Small intestine (tissue), 16 donors: Measurements from ENCODE around the gene MAP1A. TPM values are rescaled to one million over a fixed set of nuclear protein-coding genes. Genes with fewer than 3 reads are reported as not detected.

Experiments
- DNase-seq, 2 donors: peaks; one replicate each; pipeline versions ENCODE4 v3.0.0 to v3.0.0-alpha.2; 2013
- FAIRE-seq: peaks from 2 replicates; lab custom pipeline; 2012; peaks lifted over from hg19 to GRCh38; lab: Jason Lieb, UNC
- H3K27ac ChIP-seq, 3 donors: one replicate each; pipeline ENCODE4 v1.5.1; 2013; ENCODE audit warnings: low read length in 2 of 3, mild to moderate bottlenecking in 2 of 3, control low read depth in 1 of 3, inconsistent platforms in 1 of 3, low read depth in 1 of 3, moderate library complexity in 1 of 3
- H3K27me3 ChIP-seq, 3 donors: one replicate each; pipeline ENCODE4 v1.6.1; 2013; ENCODE audit warnings: low read length in 3 of 3, inconsistent platforms in 1 of 3; ENCODE audit not compliant: control insufficient read depth in 3 of 3, insufficient read depth in 3 of 3
- H3K36me3 ChIP-seq, 3 donors: one replicate each; pipeline ENCODE4 v1.6.1; 2013; ENCODE audit warnings: low read length in 3 of 3, inconsistent platforms in 1 of 3, low read depth in 1 of 3, mild to moderate bottlenecking in 1 of 3, moderate library complexity in 1 of 3; ENCODE audit not compliant: control insufficient read depth in 3 of 3, insufficient read depth in 2 of 3
- H3K4me1 ChIP-seq, 3 donors: one replicate each; pipeline ENCODE4 v1.6.1; 2013; ENCODE audit warnings: low read length in 2 of 3, inconsistent platforms in 1 of 3, low read depth in 1 of 3, mild to moderate bottlenecking in 1 of 3, moderate library complexity in 1 of 3; ENCODE audit not compliant: control insufficient read depth in 3 of 3, insufficient read depth in 2 of 3
- H3K4me3 ChIP-seq, 3 donors: one replicate each; pipeline ENCODE4 v1.5.1; 2013; ENCODE audit warnings: low read length in 3 of 3, control low read depth in 1 of 3, inconsistent platforms in 1 of 3, low read depth in 1 of 3, mild to moderate bottlenecking in 1 of 3, moderate library complexity in 1 of 3
- H3K9me3 ChIP-seq, 2 donors: one replicate each; pipeline ENCODE4 v1.6.1; 2013; ENCODE audit warnings: low read depth in 1 of 2, low read length in 1 of 2; ENCODE audit not compliant: control insufficient read depth in 2 of 2, insufficient read depth in 1 of 2
- WGBS, 3 donors: extraction: QIAGEN DNeasy Blood & Tissue Kit; methylation state at CpG; one replicate each; pipeline ENCODE4 v1.1.7; 2013; 5-methylcytosine and 5-hydroxymethylcytosine counted together
- long read RNA-seq, 10 donors: transcript quantifications; one replicate each; lab custom pipeline, GENCODE V29; 2026
- polyA plus RNA-seq, 4 donors: library from polyadenylated mRNA; stranded (reverse) in 3 of 4; unstranded in 1 of 4; fragments of 200-250 nt in 3 of 4; fragments of 120-200 nt in 1 of 4; gene quantifications; one replicate each; pipeline versions ENCODE4 v1.2.1 to v1.2.3, GENCODE V29; 2013
- donor health status: healthy with polysubstance abuse.
- donor health status: control.
- donor health status: control.
- donor health status: Bipolar disorder and iron deficiency.
- donor health status: healthy.

Gene MAP1A
- 1 to 10 TPM in 2 of 4 donors, under 1 TPM in 2; 0.22 to 4.2 (median 1.1) TPM for polyA plus RNA-seq
- long read RNA-seq, donor 1: 0 reads
- long read RNA-seq, donor 2: 0 reads
- long read RNA-seq, donor 3: 0 reads
- long read RNA-seq, donor 4: 0 reads
- long read RNA-seq, donor 5: 0 reads
- long read RNA-seq, donor 6: 0 reads
- long read RNA-seq, donor 7: 0 reads
- long read RNA-seq, donor 8: 0 reads
- long read RNA-seq, donor 9: 0 reads
- long read RNA-seq, donor 10, partial matches to known transcripts: 12 of 12 reads
- long read RNA-seq, donor 10, other reads (novel, unspliced or antisense): 0 of 12 reads

DNA sequence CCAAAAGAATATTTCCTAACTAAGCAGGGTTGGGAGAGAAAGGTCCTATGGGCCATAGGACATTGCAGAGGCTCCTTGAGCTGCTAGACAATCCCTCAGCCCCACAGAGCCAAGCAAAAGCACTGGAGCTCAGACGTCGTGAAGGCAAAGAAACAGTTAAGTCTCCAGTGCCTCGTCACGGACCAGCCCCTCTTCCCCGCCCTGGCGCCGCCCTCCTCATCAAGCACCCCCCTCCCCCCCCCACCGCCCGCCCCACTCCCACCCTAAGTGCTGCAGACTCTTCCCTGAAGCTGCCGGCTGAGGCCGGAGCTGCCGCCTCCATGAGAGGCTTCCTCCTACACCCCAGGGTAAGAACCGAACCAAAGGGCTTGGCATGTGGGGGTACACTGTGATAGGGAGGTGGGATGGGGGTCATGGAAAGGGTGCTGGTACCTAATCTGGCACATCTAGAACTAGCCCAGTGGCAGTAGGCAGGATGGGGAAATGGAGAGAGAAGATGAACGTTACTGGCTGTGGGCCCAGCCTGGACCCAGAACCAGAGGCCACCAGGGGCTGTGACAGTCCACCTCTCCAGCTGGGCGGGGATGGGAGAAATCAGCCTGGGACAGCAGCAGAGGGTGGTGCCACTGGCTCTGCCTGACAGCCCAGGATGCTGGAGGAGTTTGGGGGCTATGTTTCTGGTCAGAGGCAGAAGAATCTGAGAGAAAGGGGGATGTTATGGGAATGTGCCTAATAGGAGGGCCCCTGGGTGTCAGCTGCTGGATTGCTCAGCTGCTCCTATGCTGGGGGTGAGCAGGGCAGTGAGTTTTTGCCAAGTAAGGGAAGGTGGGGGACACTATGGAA is at the start of gene MAP1A:
TSS of gene MAP1A (plus strand) at position 255 of the 843 bp plus-strand sequence. CDS start 3,866 bp downstream, outside the sequence.
- FAIRE-seq: no peak
- Histone ChIP-seq H3K27me3 (no peaks in the 10 kb centered on the region), H3K36me3 (peaks cover 0 to 13% (median 0%) of the 10 kb centered on the region in 3 donors), H3K9me3 (no peaks in the 10 kb centered on the region), H3K27ac (peak within 1 kb of the TSS in 2 of 3 donors; percentile 59 to 67), H3K4me1 (peaks cover 0 to 33% (median 0%) of the 10 kb centered on the region in 3 donors), H3K4me3 (peak within 1 kb of the TSS in 1 of 3 donors; percentile 54)
- WGBS, 3 donors: 3 to 20% (median 8%) methylated on average over 11 to 15 of the region's 15 CpGs
- peak in 1 of 2 donors; percentile 49 for DNase-seq

DNA sequence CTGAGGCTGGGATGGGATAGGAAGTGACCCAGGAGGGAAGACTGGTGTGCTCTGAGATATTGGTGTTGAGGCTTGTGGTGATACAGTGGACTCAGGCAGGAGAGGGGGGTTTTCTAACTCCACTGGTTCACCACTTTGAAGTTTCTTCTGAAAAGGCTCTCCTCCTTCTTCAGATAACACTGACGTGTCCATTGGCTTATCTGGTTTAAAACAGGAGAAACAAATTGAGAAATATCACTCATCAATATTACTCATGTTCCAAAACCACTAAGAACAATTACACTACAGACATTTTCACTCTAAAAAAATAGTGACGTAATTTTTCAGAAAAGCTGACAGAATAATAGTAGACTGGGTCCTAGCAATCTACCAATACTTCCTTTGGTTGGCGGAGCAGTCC is 47.5 kb upstream of the MAP1A start:
- Histone ChIP-seq H3K27ac (no peak overlapping the region), H3K36me3 (peaks cover 5 to 30% (median 6%) of the 10 kb centered on the region in 3 donors), H3K9me3 (no peaks in the 10 kb centered on the region), H3K27me3 (no peaks in the 10 kb centered on the region), H3K4me3 (no peak overlapping the region), H3K4me1 (no peaks in the 10 kb centered on the region)
- DNase-seq (no peak), FAIRE-seq (no peak)
- 81 to 95% (median 88%) methylated on average over 3 of the region's 3 CpGs for WGBS, 3 donors

GRCh38 chr15:43471975-43472374 is 45.4 kb upstream of the MAP1A start:
- DNase-seq: no peak
- no peak for FAIRE-seq
- Histone ChIP-seq H3K27ac (no peak overlapping the region), H3K4me1 (no peaks in the 10 kb centered on the region), H3K4me3 (no peak overlapping the region), H3K27me3 (no peaks in the 10 kb centered on the region), H3K9me3 (no peaks in the 10 kb centered on the region), H3K36me3 (peaks cover 3 to 35% (median 11%) of the 10 kb centered on the region in 3 donors)

DNA sequence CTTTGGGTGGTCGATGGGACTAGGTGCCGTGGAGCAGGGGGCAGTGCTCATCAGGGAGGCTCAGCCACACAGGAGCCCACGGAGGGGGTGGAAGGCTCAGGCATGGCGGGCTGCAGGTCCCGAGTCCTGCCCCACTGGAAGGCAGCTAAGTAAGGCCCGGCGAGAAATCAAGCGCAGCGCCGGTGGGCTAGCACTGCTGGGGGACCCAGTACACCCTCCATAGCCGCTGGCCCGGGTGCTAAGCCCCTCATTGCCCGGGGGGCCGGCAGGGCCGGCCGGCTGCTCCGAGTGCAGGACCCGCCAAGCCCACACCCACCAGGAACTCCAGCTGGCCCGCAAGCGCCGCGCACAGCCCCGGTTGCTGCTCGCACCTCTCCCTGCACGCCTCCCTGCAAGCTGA is 43.5 kb upstream of the MAP1A start:
- H3K9me3 ChIP-seq: no peaks in the 10 kb centered on the region
- H3K27ac ChIP-seq: no peak overlapping the region
- no peak overlapping the region for H3K4me3 ChIP-seq
- H3K4me1 ChIP-seq: no peaks in the 10 kb centered on the region
- DNase-seq (no peak), FAIRE-seq (no peak)
- H3K27me3 ChIP-seq: no peaks in the 10 kb centered on the region
- 97 to 99% (median 97%) methylated on average over 25 of the region's 25 CpGs for WGBS, 3 donors
- H3K36me3 ChIP-seq: peaks cover 3 to 26% (median 10%) of the 10 kb centered on the region in 3 donors

- no peak overlapping the region for H3K4me3 ChIP-seq
- no peak for FAIRE-seq
- no peaks in the 10 kb centered on the region for H3K4me1 ChIP-seq
- DNase-seq: peak; percentile 20 to 23
- peaks cover 0 to 37% (median under 1%) of the 10 kb centered on the region in 3 donors for H3K36me3 ChIP-seq
- no peaks in the 10 kb centered on the region for H3K27me3 ChIP-seq
- H3K9me3 ChIP-seq: no peaks in the 10 kb centered on the region
- no peak overlapping the region for H3K27ac ChIP-seq
- 78 to 83% (median 83%) methylated on average over 4 of the region's 4 CpGs for WGBS, 3 donors
These were observed 33.9 kb upstream of the MAP1A start for GRCh38 chr15:43483297-43484128.

DNA sequence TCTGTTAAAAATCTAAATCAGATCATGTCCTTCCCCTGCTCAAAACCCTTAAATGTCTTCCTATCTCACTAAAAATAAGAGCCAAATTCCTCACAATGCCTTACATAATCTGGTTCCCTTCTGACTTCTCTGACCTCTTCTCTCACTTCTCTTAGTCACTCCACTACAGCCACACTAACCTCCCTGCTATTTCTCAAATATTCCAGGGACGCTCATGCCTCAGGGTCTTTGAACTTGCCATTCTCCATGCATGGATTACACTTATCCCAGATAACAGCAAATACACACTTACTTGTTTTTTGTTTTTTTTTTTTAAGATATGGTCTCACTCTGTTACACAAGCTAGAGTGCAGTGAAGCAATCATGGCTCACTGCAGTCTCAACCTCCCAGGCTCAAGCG is 33.0 kb upstream of the MAP1A start:
- Histone ChIP-seq H3K36me3 (peaks cover 0 to 31% (median 0%) of the 10 kb centered on the region in 3 donors), H3K27me3 (no peaks in the 10 kb centered on the region), H3K27ac (no peak overlapping the region), H3K9me3 (no peaks in the 10 kb centered on the region), H3K4me1 (no peaks in the 10 kb centered on the region), H3K4me3 (no peak overlapping the region)
- FAIRE-seq: no peak
- WGBS, 3 donors: 91 to 100% (median 97%) methylated on average over 2 of the region's 2 CpGs
- DNase-seq: no peak

GRCh38 chr15:43487271-43487895 is 30.0 kb upstream of the MAP1A start:
- peaks cover 0 to 4% (median 3%) of the 10 kb centered on the region in 3 donors for H3K4me1 ChIP-seq
- H3K36me3 ChIP-seq: peaks cover 0 to 21% (median 0%) of the 10 kb centered on the region in 3 donors
- 90 to 94% (median 90%) methylated on average over 6 of the region's 6 CpGs for WGBS, 3 donors
- no peak for DNase-seq
- H3K9me3 ChIP-seq: no peaks in the 10 kb centered on the region
- no peak for FAIRE-seq
- H3K27ac ChIP-seq: no peak overlapping the region
- H3K4me3 ChIP-seq: no peak overlapping the region
- H3K27me3 ChIP-seq: no peaks in the 10 kb centered on the region
